IMR-90 (cell line): Measurements from ENCODE around the gene ZRSR2. TPM values are rescaled to one million over a fixed set of nuclear protein-coding genes. Genes with fewer than 3 reads are reported as not detected.

Experiments
- ATAC-seq: fragments of 200-7000 bp; cut with Tn5 transposase; 2 replicates; pipeline ENCODE4 v1.9.1; 2020; ENCODE audit warnings: low read depth, mild to moderate bottlenecking, moderate library complexity
- BruUV-seq: library from RNA; stranded (reverse); fragments of 400-500 nt; replicated peaks from 2 replicates; lab custom pipeline; 2021; lab: Mats Ljungman, UMichigan
- CTCF ChIA-PET: fragments of 300-600 bp; formaldehyde crosslinking; extraction: SDS; loops from one replicate; lab custom pipeline; 2021; ENCODE audit warnings: antibody characterized with exemption; lab: Yijun Ruan, JAX
- POLR2A ChIA-PET: fragments of 300-600 bp; sonication (Branson Sonifier 250); formaldehyde crosslinking; loops from one replicate; lab custom pipeline; 2022; ENCODE audit warnings: antibody characterized with exemption; ENCODE audit not compliant: unreplicated experiment; lab: Charles Lee
- DNase-seq: peaks from one replicate; pipeline ENCODE4 v3.0.0; 2013
- H2AFZ ChIP-seq: replicated peaks from 2 replicates; pipeline ENCODE3; 2013; ENCODE audit warnings: low read length, mild to moderate bottlenecking; ENCODE audit not compliant: poor library complexity
- H2AK5ac ChIP-seq: 2 replicates; pipeline ENCODE4 v1.6.1; 2013; ENCODE audit warnings: low read depth, low read length, inconsistent platforms
- H2AK9ac ChIP-seq: replicated peaks from 2 replicates; pipeline ENCODE3; 2013; ENCODE audit warnings: mild to moderate bottlenecking, low read depth, low read length, moderate library complexity; ENCODE audit not compliant: poor library complexity
- H2BK120ac ChIP-seq: 2 replicates; pipeline ENCODE4 v1.6.1; 2013; ENCODE audit warnings: low read depth, low read length, inconsistent platforms
- H2BK15ac ChIP-seq: 3 replicates; pipeline ENCODE4 v1.6.1; 2013; ENCODE audit warnings: low read depth, low read length, inconsistent platforms
- H2BK20ac ChIP-seq: 2 replicates; pipeline ENCODE4 v1.6.1; 2013; ENCODE audit warnings: low read depth, mild to moderate bottlenecking, inconsistent platforms, low read length, moderate library complexity
- H2BK5ac ChIP-seq: 2 replicates; pipeline ENCODE4 v1.6.1; 2013; ENCODE audit warnings: mild to moderate bottlenecking, low read depth, low read length, inconsistent platforms; ENCODE audit not compliant: poor library complexity, severe bottlenecking
- H3K14ac ChIP-seq: replicated peaks from 2 replicates; pipeline ENCODE4 v1.6.1; 2013; ENCODE audit warnings: low read depth, low read length, inconsistent platforms
- H3K18ac ChIP-seq: 2 replicates; pipeline ENCODE4 v1.6.1; 2013; ENCODE audit warnings: low read depth, low read length, control low read depth
- H3K23ac ChIP-seq: 2 replicates; pipeline ENCODE4 v1.6.1; 2013; ENCODE audit warnings: low read depth, low read length, inconsistent platforms
- H3K27ac ChIP-seq: 2 replicates; pipeline ENCODE4 v1.5.1; 2013; ENCODE audit warnings: mild to moderate bottlenecking, control low read depth, low read length; ENCODE audit not compliant: insufficient read depth
- H3K27me3 ChIP-seq: 2 replicates; pipeline ENCODE4 v1.6.1; 2013; ENCODE audit warnings: low read length; ENCODE audit not compliant: control insufficient read depth, insufficient read depth
- H3K36me3 ChIP-seq: 2 replicates; pipeline ENCODE4 v1.6.1; 2013; ENCODE audit warnings: low read length, mixed read lengths; ENCODE audit not compliant: control insufficient read depth, insufficient read depth
- H3K4ac ChIP-seq: 2 replicates; pipeline ENCODE4 v1.6.1; 2013; ENCODE audit warnings: low read depth, low read length, inconsistent platforms
- H3K4me1 ChIP-seq: 2 replicates; pipeline ENCODE4 v1.6.1; 2013; ENCODE audit warnings: low read length, mixed read lengths; ENCODE audit not compliant: control insufficient read depth, insufficient read depth
- H3K4me2 ChIP-seq: 2 replicates; pipeline ENCODE4 v1.6.1; 2013; ENCODE audit warnings: low read depth, mild to moderate bottlenecking, control low read depth, low read length, moderate library complexity
- H3K4me3 ChIP-seq: 2 replicates; pipeline ENCODE4 v1.5.1; 2013; ENCODE audit warnings: low read depth, mild to moderate bottlenecking, control low read depth, low read length, moderate library complexity; ENCODE audit not compliant: insufficient read depth
- H3K56ac ChIP-seq: 2 replicates; pipeline ENCODE4 v1.6.1; 2013; ENCODE audit warnings: low read length, inconsistent platforms; ENCODE audit not compliant: insufficient read depth; ENCODE audit errors: extremely low read depth
- H3K79me1 ChIP-seq, 2 experiments: 2 replicates each; pipeline ENCODE4 v1.6.1; 2013; ENCODE audit warnings: low read length in 2 of 2, inconsistent platforms in 1 of 2, low read depth in 1 of 2
- H3K9ac ChIP-seq: 2 replicates; pipeline ENCODE4 v1.6.1; 2013; ENCODE audit warnings: low read depth, low read length, control low read depth
- H3K9me1 ChIP-seq: 2 replicates; pipeline ENCODE4 v1.6.1; 2013; ENCODE audit warnings: low read length, inconsistent platforms; ENCODE audit not compliant: insufficient read depth
- H3K9me3 ChIP-seq: 2 replicates; pipeline ENCODE4 v1.6.1; 2013; ENCODE audit warnings: low read length; ENCODE audit not compliant: control insufficient read depth, insufficient read depth
- H4K20me1 ChIP-seq: 2 replicates; pipeline ENCODE4 v1.6.1; 2013; ENCODE audit warnings: low read length, inconsistent platforms; ENCODE audit not compliant: insufficient read depth
- H4K5ac ChIP-seq: 2 replicates; pipeline ENCODE4 v1.6.1; 2013; ENCODE audit warnings: mild to moderate bottlenecking, low read depth, low read length, control low read depth
- H4K8ac ChIP-seq, 2 experiments: 2 replicates each; pipeline ENCODE4 v1.6.1; 2013; ENCODE audit warnings: low read depth in 2 of 2, low read length in 2 of 2, control low read depth in 1 of 2, inconsistent platforms in 1 of 2
- H4K91ac ChIP-seq: 2 replicates; pipeline ENCODE4 v1.6.1; 2013; ENCODE audit warnings: low read depth, low read length, inconsistent platforms; ENCODE audit not compliant: insufficient read depth
- FOS ChIP-seq: fragments of 150-350 bp; IDR thresholded peaks from 2 replicates; pipeline ENCODE4 v1.6.1; 2016; ENCODE audit warnings: low read depth, low read length
- RAD21 ChIP-seq: IDR thresholded peaks from 2 replicates; pipeline ENCODE4 v1.6.1; 2012; ENCODE audit warnings: low read length, improper control_type of control experiment
- dilution Hi-C: fragments of 300-500 bp; cut with HindIII; formaldehyde crosslinking; loops from one replicate; pipeline ENCODE4 v1.14.3; 2018; ENCODE audit warnings: low sequenced_read_pairs; ENCODE audit not compliant: unreplicated experiment
- in situ Hi-C: fragments of 300-500 bp; cut with MboI; formaldehyde crosslinking; loops from 3 replicates; pipeline ENCODE4 v1.14.3; 2019; ENCODE audit warnings: low sequenced_read_pairs, inconsistent platforms, mixed read lengths
- intact Hi-C: fragments of 100-400 bp; cut with micrococcal nuclease; formaldehyde crosslinking; loops from 2 replicates; pipeline ENCODE4 v1.10.0; 2022
- polyA plus RNA-seq, 3 experiments: library from polyadenylated mRNA; depleted of rRNA; stranded (reverse); fragments of >200 nt; gene quantifications; 2 replicates each; pipeline ENCODE4 v1.2.3, GENCODE V29; 2012; ENCODE audit warnings: low replicate concordance in 1 of 3
- total RNA-seq: library from RNA; depleted of rRNA; stranded (reverse); fragments of >200 nt; gene quantifications from 2 replicates; pipeline ENCODE4 v1.2.3, GENCODE V29; 2012

Gene ZRSR2
- total and polyA plus RNA-seq, 2 of the 4 experiments (the other 2 are of a cell fraction), result 4.7 to 11.3 TPM

DNA sequence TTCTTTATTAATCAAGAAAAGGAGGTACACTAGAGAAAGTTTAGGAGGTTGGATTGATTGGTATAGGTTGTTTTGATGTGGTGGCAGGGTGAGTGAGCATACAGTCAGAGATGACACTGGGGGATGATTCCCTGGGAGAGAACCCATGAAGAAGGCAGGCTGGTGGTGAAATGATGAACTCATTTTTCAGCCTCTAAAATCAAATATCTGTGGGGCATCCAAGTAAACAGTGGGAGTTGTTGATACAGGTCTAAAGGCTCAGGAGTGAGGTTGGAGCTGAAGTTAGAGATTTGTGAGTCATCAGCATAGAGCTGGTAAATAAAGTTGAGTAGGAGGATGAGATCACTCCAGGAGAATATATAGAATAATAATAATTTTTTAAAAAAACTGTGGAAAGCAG is 74.3 kb downstream of the ZRSR2 start:
- peaks cover 6% of the 10 kb centered on the region; the same call in 1 of the 2 replicates for H3K27me3 ChIP-seq
- H2BK120ac ChIP-seq, result no peak overlapping the region
- DNase-seq (peak; percentile 60), ATAC-seq (peak; percentile 81)
- no peak overlapping the region for H2BK5ac ChIP-seq
- H3K4me2 ChIP-seq, result no peak overlapping the region
- no peak overlapping the region for H4K8ac ChIP-seq
- CTCF ChIA-PET, result no interaction called here
- H3K9ac ChIP-seq, result no peak overlapping the region
- no peak overlapping the region for H2AK9ac ChIP-seq
- dilution Hi-C loops, result no loop called here
- no peak overlapping the region for H3K23ac ChIP-seq
- H3K79me1 ChIP-seq, result no peaks in the 10 kb centered on the region
- no peak overlapping the region for H4K5ac ChIP-seq
- no peak overlapping the region for H3K27ac ChIP-seq
- no peaks in the 10 kb centered on the region for H3K9me1 ChIP-seq
- peaks cover 2% of the 10 kb centered on the region; the same call in 1 of the 2 replicates for H3K4me1 ChIP-seq
- H3K4ac ChIP-seq, result no peak overlapping the region
- no peak overlapping the region for H3K14ac ChIP-seq
- H3K18ac ChIP-seq, result no peak overlapping the region
- in situ Hi-C loops, result no loop called here
- no peak overlapping the region for H3K56ac ChIP-seq
- H2AFZ ChIP-seq, result no peak overlapping the region
- BruUV-seq, result no TSS peak
- H3K4me3 ChIP-seq, result no peak overlapping the region
- POLR2A ChIA-PET, result no interaction called here
- H2BK20ac ChIP-seq, result no peak overlapping the region
- H2AK5ac ChIP-seq, result no peak overlapping the region
- intact Hi-C loops, result no loop called here
- H2BK15ac ChIP-seq, result no peak overlapping the region
- H4K91ac ChIP-seq, result no peak overlapping the region
- no peaks in the 10 kb centered on the region for H3K9me3 ChIP-seq
- H4K20me1 ChIP-seq, result no peaks in the 10 kb centered on the region
- TF ChIP-seq RAD21, result no peak
- TF ChIP-seq FOS, result 0 out of 2 replicates have a peak, but pooled peaks have one; percentile 27
- no peaks in the 10 kb centered on the region for H3K36me3 ChIP-seq
